Naive B cell (primary cell): ENCODE results near the gene MEIOSIN. TPM values are rescaled to one million over a fixed set of nuclear protein-coding genes. Genes with fewer than 3 reads are reported as not detected.

Experiments
- ATAC-seq, 2 donors: fragments of 150-1000 bp; cut with Tn5 transposase; 2 replicates each; pipeline ENCODE4 v1.10.0; 2021; ENCODE audit warnings: low read depth in 2 of 2, mild to moderate bottlenecking in 2 of 2, moderate library complexity in 2 of 2
- DNase-seq: peaks from one replicate; pipeline ENCODE4 v3.0.0; 2022
- H3K27ac Mint-ChIP-seq, 6 donors: one replicate each; pipeline ENCODE4 v1.8.0; 2020 to 2022; ENCODE audit warnings: mild to moderate bottlenecking in 6 of 6, mixed read lengths in 6 of 6, moderate library complexity in 5 of 6, inconsistent platforms in 2 of 6
- H3K27me3 Mint-ChIP-seq, 3 donors: one replicate each; pipeline ENCODE4 v1.8.0; 2021 to 2022; ENCODE audit warnings: mixed read lengths in 3 of 3, mild to moderate bottlenecking in 1 of 3
- H3K36me3 Mint-ChIP-seq, 2 donors: one replicate each; pipeline ENCODE4 v1.8.0; 2020 to 2022; ENCODE audit warnings: mixed read lengths in 2 of 2, inconsistent platforms in 1 of 2, mild to moderate bottlenecking in 1 of 2
- H3K4me1 Mint-ChIP-seq, 3 donors: one replicate each; pipeline ENCODE4 v1.8.0; 2020 to 2022; ENCODE audit warnings: mixed read lengths in 3 of 3, inconsistent platforms in 1 of 3, mild to moderate bottlenecking in 1 of 3, moderate library complexity in 1 of 3
- H3K4me3 Mint-ChIP-seq, 8 donors: one replicate each; pipeline ENCODE4 v1.8.0; 2020 to 2022; ENCODE audit warnings: mild to moderate bottlenecking in 8 of 8, mixed read lengths in 8 of 8, moderate library complexity in 8 of 8, inconsistent platforms in 2 of 8
- H3K9me3 Mint-ChIP-seq, 7 donors: one replicate each; pipeline ENCODE4 v1.8.0; 2020 to 2022; ENCODE audit warnings: mixed read lengths in 7 of 7, mild to moderate bottlenecking in 5 of 7, inconsistent platforms in 2 of 7, moderate library complexity in 1 of 7
- polyA plus RNA-seq, 6 donors: library from polyadenylated mRNA; unstranded; fragments of 300-500 nt; fragmentation: Illumina TruSeq; gene quantifications; one replicate each; pipeline ENCODE4 v1.2.3, GENCODE V29; 2021; ENCODE audit warnings: low read depth in 6 of 6

Gene MEIOSIN
- polyA plus RNA-seq, 6 donors from 2014 or later = not detected

DNA sequence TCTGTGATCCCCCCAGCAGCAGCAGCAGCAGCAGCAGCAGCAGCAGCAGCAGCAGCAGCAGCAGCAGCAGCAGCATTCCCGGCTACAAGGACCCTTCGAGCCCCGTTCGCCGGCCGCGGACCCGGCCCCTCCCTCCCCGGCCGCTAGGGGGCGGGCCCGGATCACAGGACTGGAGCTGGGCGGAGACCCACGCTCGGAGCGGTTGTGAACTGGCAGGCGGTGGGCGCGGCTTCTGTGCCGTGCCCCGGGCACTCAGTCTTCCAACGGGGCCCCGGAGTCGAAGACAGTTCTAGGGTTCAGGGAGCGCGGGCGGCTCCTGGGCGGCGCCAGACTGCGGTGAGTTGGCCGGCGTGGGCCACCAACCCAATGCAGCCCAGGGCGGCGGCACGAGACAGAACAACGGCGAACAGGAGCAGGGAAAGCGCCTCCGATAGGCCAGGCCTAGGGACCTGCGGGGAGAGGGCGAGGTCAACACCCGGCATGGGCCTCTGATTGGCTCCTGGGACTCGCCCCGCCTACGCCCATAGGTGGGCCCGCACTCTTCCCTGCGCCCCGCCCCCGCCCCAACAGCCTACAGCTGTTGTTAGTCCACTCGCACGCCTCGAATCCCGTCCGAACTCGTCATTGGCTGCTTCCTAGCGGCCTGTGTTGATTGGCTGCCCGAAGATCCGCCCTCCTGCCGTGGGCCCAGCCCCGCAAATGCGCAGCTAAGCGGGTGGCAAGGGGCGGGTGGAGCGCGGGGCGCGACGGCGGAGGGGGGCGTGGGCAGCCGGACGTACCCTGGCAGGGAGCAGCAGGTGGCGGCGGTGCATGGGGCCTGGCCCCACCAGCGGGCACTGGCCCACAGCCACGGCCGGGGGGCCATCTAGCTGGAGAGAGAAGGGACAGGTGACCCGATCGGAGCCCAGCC is 37.2 kb downstream of the MEIOSIN start:
- ATAC-seq (peak; percentile 73 to 74), DNase-seq (peak; percentile 91)
- Mint-ChIP-seq H3K4me1 (peaks cover 17 to 29% (median 28%) of the 10 kb centered on the region in 3 donors), H3K27me3 (peaks cover 0 to 17% (median 9%) of the 10 kb centered on the region in 3 donors), H3K9me3 (no peaks in the 10 kb centered on the region), H3K27ac (peak overlapping the region in 5 of 6 donors; percentile 83 to 93 (median 91)), H3K36me3 (no peaks in the 10 kb centered on the region), H3K4me3 (peak overlapping the region; percentile 82 to 95 (median 92))

GRCh38 chr19:45771311-45771933 is 38.2 kb downstream of the MEIOSIN start:
- Mint-ChIP-seq H3K4me1 (peaks cover 17 to 29% (median 28%) of the 10 kb centered on the region in 3 donors), H3K9me3 (no peaks in the 10 kb centered on the region), H3K36me3 (no peaks in the 10 kb centered on the region), H3K27me3 (peaks cover 0 to 8% (median 0%) of the 10 kb centered on the region in 3 donors), H3K27ac (peak overlapping the region in 1 of 6 donors; percentile 93), H3K4me3 (peak overlapping the region in 7 of 8 donors; percentile 63 to 92 (median 82))
- DNase-seq (no peak), ATAC-seq (no peak)

DNA sequence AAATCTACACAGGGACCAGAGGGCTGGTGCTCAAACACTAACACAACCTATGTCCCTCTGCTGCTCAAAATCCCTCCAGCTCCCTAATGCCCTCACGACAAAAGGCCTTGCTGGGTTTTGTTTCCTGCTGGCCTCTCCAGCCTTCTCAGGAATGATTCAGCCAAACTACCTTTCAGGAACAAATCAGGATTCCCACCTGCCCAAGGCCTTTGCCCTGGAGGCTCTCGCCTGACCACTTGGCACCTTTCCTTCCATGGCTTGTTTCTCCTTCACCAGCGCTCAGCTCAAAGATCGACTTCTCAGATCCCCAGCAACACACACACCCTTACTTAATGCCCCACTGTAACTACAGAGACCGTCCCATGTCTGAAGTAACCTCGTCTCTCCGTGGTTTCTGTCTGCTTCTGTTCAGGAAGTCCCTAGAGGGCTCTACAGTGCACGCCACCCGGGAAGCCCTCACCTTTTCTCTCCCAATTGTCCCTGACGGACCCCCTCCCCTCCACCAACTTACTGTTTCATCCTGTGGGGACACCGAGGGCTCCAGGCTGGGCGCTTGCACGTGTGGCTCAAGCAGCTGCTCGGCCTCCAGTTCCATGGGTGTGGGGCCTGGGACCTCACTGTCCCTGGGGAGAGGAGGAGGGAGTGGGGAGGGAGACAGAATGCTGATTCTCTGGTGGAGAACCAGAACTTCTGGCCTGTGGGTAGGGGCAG is 39.0 kb downstream of the MEIOSIN start:
- Mint-ChIP-seq H3K4me1 (peaks cover 17 to 26% (median 26%) of the 10 kb centered on the region in 3 donors), H3K27me3 (peaks cover 0 to 5% (median 0%) of the 10 kb centered on the region in 3 donors), H3K4me3 (peak overlapping the region in 6 of 8 donors; percentile 15 to 70 (median 40)), H3K27ac (peak overlapping the region in 2 of 6 donors; percentile 28 to 89), H3K9me3 (no peaks in the 10 kb centered on the region), H3K36me3 (no peaks in the 10 kb centered on the region)
- ATAC-seq = no peak
- no peak for DNase-seq

DNA sequence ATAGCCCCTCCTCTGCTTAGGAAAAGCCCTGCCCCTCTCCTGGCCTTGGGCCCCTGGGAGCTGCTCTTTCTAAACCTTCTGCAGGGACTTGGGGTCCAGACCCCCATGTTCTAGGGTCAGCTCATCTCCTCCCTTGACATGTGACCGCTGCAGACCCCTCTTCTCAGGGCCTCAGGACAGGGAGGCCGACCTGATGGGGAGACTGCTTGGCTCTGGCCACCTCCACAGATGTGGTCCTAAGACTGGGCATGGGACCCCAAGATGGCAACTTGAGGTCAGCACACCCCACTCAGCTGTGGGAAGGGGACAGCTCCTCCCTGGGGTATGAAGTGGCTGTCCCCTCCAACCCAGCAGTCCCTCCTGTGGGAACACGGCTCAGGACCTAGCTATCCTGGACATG is 39.7 kb downstream of the MEIOSIN start:
- ATAC-seq (no peak), DNase-seq (no peak)
- H3K4me3 Mint-ChIP-seq = peak overlapping the region in 1 of 8 donors; percentile 25
- H3K4me1 Mint-ChIP-seq = peaks cover 17 to 25% (median 23%) of the 10 kb centered on the region in 3 donors
- no peaks in the 10 kb centered on the region for H3K36me3 Mint-ChIP-seq
- H3K27me3 Mint-ChIP-seq = no peaks in the 10 kb centered on the region
- peak overlapping the region in 1 of 6 donors; percentile 65 for H3K27ac Mint-ChIP-seq
- no peaks in the 10 kb centered on the region for H3K9me3 Mint-ChIP-seq

GRCh38 chr19:45773384-45773783 is 40.1 kb downstream of the MEIOSIN start:
- H3K27ac Mint-ChIP-seq = peak overlapping the region in 1 of 6 donors; percentile 65
- no peak for ATAC-seq
- no peak for DNase-seq
- peak overlapping the region in 1 of 8 donors; percentile 25 for H3K4me3 Mint-ChIP-seq
- H3K4me1 Mint-ChIP-seq = peaks cover 18 to 26% (median 25%) of the 10 kb centered on the region in 3 donors
- no peaks in the 10 kb centered on the region for H3K9me3 Mint-ChIP-seq
- no peaks in the 10 kb centered on the region for H3K27me3 Mint-ChIP-seq
- H3K36me3 Mint-ChIP-seq = no peaks in the 10 kb centered on the region

DNA sequence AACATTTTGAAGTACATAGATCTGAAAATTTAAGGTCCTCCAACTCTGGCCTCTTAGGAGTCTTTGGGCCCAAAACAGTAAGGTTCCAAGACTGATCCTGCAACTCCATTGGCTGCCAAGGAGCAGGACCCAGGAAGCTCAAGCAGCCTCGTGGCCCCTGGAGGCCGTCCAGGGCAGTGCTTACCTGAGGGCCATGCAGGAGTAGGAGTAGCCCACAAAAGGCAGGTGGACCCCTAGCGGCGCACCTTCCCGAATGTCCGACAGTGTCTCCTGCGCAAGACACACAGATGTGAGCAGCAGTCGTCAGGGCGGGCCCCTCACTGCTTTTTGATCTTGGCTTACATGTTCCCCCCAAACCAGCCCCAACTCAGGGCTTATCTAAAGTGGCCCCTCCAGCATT is 41.5 kb downstream of the MEIOSIN start:
- peaks cover 0 to 11% (median 9%) of the 10 kb centered on the region in 3 donors for H3K27me3 Mint-ChIP-seq
- peaks cover 0 to 8% of the 10 kb centered on the region in 2 donors for H3K36me3 Mint-ChIP-seq
- no peak overlapping the region for H3K27ac Mint-ChIP-seq
- H3K9me3 Mint-ChIP-seq = no peaks in the 10 kb centered on the region
- H3K4me1 Mint-ChIP-seq = peaks cover 28 to 29% (median 29%) of the 10 kb centered on the region in 3 donors
- no peak overlapping the region for H3K4me3 Mint-ChIP-seq
- DNase-seq = no peak
- no peak for ATAC-seq

GRCh38 chr19:45777395-45777961 is 44.2 kb downstream of the MEIOSIN start:
- DNase-seq = no peak

GRCh38 chr19:45778010-45778661 is 44.9 kb downstream of the MEIOSIN start:
- Mint-ChIP-seq H3K27me3 (peaks cover 0 to 13% (median 12%) of the 10 kb centered on the region in 3 donors), H3K4me1 (peaks cover 23 to 31% (median 31%) of the 10 kb centered on the region in 3 donors), H3K9me3 (no peaks in the 10 kb centered on the region), H3K4me3 (peak overlapping the region in 6 of 8 donors; percentile 29 to 89 (median 84)), H3K36me3 (peaks cover 0 to 8% of the 10 kb centered on the region in 2 donors), H3K27ac (no peak overlapping the region)
- ATAC-seq = no peak
- no peak for DNase-seq

More at GRCh38 chr19:45777395-45777961, 44.2 kb downstream of the MEIOSIN start:
- peaks cover 0 to 13% (median 12%) of the 10 kb centered on the region in 3 donors for H3K27me3 Mint-ChIP-seq
- no peak for ATAC-seq
- no peak overlapping the region for H3K27ac Mint-ChIP-seq
- H3K4me3 Mint-ChIP-seq = peak overlapping the region in 3 of 8 donors; percentile 23 to 68 (median 29)
- peaks cover 0 to 8% of the 10 kb centered on the region in 2 donors for H3K36me3 Mint-ChIP-seq
- H3K4me1 Mint-ChIP-seq = peaks cover 23 to 31% (median 31%) of the 10 kb centered on the region in 3 donors
- no peaks in the 10 kb centered on the region for H3K9me3 Mint-ChIP-seq

DNA sequence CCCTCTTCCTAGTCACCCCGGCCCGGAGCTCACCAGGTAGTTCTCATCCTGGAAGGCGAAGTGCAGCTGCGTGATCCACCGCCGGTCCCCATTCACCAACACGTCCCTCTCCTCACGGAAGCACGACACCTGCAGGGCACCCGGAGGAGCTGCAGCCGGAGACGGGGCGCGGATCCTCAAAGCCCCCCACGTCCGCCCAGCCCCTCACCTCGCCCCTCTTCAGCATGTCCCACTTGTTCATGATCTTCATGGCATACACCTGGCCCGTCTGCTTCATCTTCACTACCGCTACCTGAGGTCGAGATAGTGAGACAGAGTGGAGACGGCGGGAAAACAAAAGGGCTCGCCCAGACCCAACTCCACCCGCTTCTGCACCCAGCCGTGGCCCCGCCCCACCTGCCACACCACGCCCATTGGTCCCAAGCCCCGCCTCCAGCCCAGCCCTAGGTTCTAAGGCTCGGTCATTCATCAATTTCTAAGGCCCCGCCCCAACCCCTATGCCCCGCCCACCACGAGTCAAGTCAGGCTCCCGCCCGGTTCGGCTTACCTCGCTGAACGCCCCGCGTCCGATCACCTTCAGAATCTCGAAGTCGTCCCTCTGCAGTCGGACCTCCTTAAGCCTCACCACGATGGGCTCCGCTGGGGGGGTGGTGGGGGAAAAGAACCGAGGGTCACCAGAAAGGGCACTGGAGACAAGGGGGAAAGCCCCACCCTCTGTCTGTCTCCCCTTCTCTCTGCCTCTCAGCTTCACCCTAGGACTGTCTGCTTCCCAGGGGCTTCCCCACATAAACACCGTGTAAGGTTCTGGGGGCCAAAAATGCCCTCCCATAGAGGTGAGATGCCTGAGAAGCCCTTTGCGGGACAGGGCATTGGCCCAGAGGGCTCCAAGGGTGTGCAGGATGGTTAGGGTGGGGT is 46.2 kb downstream of the MEIOSIN start:
- Mint-ChIP-seq H3K27me3 (peaks cover 0 to 13% (median 12%) of the 10 kb centered on the region in 3 donors), H3K36me3 (peaks cover 0 to 8% of the 10 kb centered on the region in 2 donors), H3K9me3 (no peaks in the 10 kb centered on the region), H3K4me1 (peaks cover 23 to 31% (median 30%) of the 10 kb centered on the region in 3 donors), H3K27ac (peak overlapping the region in 3 of 6 donors; percentile 66 to 82 (median 73)), H3K4me3 (peak overlapping the region; percentile 58 to 91 (median 86))
- DNase-seq (peak; percentile 76), ATAC-seq (peak; percentile 91 to 92)

DNA sequence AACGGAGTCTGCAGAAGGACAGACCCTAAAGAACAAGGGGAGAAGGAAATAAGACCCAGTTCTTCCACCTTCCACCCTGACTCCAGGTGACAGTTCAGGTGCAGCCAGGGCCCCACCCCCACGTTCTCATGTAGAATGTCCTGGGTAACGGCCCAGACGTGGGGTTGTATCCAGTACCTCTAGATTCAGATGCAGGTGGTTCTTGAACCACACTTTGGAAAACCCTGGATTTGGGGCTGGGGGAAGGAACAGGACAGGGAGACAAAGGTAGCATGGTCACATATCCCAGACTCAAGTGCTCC is 46.9 kb downstream of the MEIOSIN start:
- peaks cover 23 to 31% (median 30%) of the 10 kb centered on the region in 3 donors for H3K4me1 Mint-ChIP-seq
- H3K4me3 Mint-ChIP-seq = peak overlapping the region in 2 of 8 donors; percentile 86 to 89
- peaks cover 0 to 13% (median 12%) of the 10 kb centered on the region in 3 donors for H3K27me3 Mint-ChIP-seq
- H3K36me3 Mint-ChIP-seq = peaks cover 0 to 8% of the 10 kb centered on the region in 2 donors
- ATAC-seq = peak in 1 of 2 donors; percentile 1
- H3K9me3 Mint-ChIP-seq = no peaks in the 10 kb centered on the region
- DNase-seq = no peak
- peak overlapping the region in 1 of 6 donors; percentile 66 for H3K27ac Mint-ChIP-seq

- ATAC-seq = no peak
- H3K4me3 Mint-ChIP-seq = peak overlapping the region in 1 of 8 donors; percentile 60
- no peaks in the 10 kb centered on the region for H3K9me3 Mint-ChIP-seq
- peaks cover 23 to 31% (median 30%) of the 10 kb centered on the region in 3 donors for H3K4me1 Mint-ChIP-seq
- peaks cover 0 to 8% of the 10 kb centered on the region in 2 donors for H3K36me3 Mint-ChIP-seq
- H3K27me3 Mint-ChIP-seq = peaks cover 0 to 13% (median 12%) of the 10 kb centered on the region in 3 donors
- no peak for DNase-seq
- H3K27ac Mint-ChIP-seq = peak overlapping the region in 1 of 6 donors; percentile 74
Measured at GRCh38 chr19:45780448-45781213, 47.4 kb downstream of the MEIOSIN start.
